ENCODE measurements around the gene SEC22A.

DNA sequence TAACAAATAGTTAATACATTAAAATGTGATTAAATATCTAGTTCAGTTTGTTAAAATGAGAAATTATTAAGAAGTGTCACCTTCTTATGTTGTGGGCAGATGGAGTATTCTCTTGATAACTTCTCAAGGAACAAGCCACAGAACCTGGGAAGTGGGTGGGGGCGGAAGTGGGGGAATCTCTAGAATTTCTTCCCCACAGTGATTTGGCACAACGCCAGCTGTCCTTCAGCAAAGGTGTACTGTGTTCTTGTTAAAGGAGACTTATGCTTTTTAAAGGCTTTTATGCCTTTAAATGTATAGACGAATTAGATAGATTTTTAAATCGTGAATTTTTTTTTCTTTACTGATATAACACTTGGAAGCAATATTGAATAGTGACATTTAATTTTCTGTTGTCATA lies 42.4 kb downstream of the SEC22A start:
- TF ChIP-seq, protein P1, sequence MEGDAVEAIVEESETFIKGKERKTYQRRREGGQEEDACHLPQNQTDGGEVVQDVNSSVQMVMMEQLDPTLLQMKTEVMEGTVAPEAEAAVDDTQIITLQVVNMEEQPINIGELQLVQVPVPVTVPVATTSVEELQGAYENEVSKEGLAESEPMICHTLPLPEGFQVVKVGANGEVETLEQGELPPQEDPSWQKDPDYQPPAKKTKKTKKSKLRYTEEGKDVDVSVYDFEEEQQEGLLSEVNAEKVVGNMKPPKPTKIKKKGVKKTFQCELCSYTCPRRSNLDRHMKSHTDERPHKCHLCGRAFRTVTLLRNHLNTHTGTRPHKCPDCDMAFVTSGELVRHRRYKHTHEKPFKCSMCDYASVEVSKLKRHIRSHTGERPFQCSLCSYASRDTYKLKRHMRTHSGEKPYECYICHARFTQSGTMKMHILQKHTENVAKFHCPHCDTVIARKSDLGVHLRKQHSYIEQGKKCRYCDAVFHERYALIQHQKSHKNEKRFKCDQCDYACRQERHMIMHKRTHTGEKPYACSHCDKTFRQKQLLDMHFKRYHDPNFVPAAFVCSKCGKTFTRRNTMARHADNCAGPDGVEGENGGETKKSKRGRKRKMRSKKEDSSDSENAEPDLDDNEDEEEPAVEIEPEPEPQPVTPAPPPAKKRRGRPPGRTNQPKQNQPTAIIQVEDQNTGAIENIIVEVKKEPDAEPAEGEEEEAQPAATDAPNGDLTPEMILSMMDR (conservative IDR thresholded peaks at IDR 0.05; ENCODE audit: low read length), result no peak
- TF ChIP-seq EZH2phosphoT487 (IDR thresholded peaks at IDR 0.05; ENCODE audit: borderline replicate concordance), result no peak
